HG03354 (cell line): Measurements from ENCODE around the gene AGXT.

Experiments
- ATAC-seq: cut with Tn5 transposase; IDR thresholded peaks from one replicate; pipeline ENCODE4 v1.9.1; 2021; ENCODE audit warnings: mild to moderate bottlenecking; ENCODE audit not compliant: unreplicated experiment, poor library complexity, severe bottlenecking

AGXT gene

DNA sequence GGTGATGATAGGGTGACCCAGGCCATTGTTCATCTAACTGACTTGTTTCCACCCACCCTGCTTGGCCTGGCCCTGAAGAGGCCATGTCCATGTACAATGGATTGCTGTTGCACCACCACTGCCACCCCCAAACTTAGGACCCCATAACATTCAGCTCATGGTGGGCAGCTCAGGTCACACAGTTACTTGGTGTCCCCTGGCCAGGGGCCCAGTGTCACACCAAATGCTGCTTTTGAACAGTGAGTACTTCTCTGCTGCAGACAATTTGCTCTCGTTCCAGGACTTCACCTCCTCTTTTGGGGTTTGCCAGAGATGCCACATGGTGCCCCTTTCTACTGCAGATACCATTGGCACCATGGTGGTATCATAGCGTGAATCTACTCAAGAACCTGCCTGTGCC is 15.6 kb downstream of the AGXT start:
- no peak for ATAC-seq

- ATAC-seq: no peak
These were observed 16.1 kb downstream of the AGXT start for GRCh38 chr2:240884745-240885144.

GRCh38 chr2:240885566-240885965 is 16.9 kb downstream of the AGXT start:
- ATAC-seq: no peak

DNA sequence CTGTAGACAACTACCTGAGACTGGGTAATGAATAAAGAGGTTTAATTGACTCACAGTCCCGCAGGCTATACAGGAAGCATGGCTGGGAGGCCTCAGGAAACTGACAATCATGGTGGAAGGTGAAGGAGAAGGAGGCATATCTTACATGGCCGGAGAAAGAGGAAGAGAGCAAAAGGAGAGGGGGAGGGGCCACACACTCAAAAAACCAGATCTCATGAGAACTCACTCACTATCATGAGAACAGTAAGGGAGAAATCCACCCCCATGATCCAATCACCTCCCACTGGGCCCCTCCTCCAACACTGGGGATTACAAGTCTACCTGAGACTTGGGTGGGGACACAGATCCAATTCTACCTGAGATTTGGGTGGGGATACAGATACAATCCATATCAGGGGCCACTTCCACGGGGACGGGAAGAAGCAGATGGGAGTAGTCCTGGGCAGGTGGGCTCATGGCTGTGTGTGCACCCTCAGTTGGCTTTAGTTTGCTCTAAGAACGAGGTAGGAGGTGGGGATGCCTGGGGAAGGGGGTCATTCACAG is 17.5 kb downstream of the AGXT start:
- ATAC-seq: no peak

GRCh38 chr2:240886678-240887609 is 18.3 kb downstream of the AGXT start:
- no peak for ATAC-seq

GRCh38 chr2:240887631-240888030 is 19.0 kb downstream of the AGXT start:
- no peak for ATAC-seq

DNA sequence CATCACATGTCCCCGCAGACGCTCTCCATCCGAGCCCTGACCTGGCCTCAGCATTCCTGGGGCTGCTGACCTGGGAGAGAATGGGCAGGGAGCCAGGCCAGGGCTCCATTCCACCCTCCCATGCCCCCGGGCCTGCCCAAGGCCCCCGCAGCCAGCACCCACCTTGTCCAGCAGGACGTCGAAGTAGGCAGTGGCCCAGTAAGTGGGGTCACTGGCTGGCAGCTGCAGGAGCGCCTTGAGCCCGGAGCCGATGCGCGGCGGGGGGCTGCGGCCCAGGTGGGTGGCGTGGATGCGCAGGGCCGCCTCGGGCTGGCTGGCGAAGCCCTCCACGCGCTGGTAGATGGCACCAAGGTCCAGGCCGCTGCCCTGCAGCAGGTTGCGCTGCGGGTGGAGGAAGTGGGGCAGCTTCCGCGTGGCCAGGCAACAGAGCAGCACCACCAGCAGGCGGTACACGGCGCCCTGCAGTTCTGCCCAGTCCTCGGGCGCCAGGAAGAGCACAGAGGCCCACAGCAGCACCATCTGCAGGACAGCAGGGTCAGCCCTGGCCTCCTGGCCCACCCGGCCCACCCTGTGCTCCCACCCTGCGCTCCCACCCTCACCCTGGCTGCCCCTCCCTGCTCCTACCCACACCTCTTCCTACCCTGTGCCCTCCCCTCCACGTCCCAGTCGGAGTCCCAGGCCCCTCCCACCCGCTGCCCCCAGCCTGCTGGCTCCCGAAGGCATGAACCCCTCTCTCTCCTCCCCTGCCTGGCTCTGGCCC is 19.7 kb downstream of the AGXT start:
- ATAC-seq: no peak

GRCh38 chr2:240888890-240889573 is 20.4 kb downstream of the AGXT start:
- no peak for ATAC-seq

GRCh38 chr2:240889601-240890560 is 21.3 kb downstream of the AGXT start:
- no peak for ATAC-seq

DNA sequence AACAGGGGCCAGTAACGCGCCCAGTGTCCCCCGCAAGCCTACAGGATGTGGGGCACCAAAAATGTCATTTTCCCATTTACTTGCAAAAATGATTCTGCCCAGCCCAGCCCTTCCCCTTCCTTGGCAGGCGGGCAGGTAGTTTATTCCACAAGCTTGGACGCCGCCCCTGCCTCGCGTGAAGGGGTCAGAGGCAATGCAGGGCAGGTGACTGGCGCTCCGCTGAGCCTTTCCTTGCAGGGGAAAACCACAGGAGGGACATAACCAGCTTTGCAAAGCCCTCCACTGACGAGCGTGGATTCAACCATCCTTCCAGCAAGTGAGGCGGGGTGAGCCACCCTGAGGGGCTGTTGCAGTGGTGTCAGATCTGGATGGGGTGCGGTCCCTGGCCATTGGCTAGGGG is 22.1 kb downstream of the AGXT start:
- ATAC-seq: no peak

- no peak for ATAC-seq
These were observed 23.1 kb downstream of the AGXT start for GRCh38 chr2:240891492-240892340.

GRCh38 chr2:240892356-240892755 is 23.7 kb downstream of the AGXT start:
- ATAC-seq: no peak

DNA sequence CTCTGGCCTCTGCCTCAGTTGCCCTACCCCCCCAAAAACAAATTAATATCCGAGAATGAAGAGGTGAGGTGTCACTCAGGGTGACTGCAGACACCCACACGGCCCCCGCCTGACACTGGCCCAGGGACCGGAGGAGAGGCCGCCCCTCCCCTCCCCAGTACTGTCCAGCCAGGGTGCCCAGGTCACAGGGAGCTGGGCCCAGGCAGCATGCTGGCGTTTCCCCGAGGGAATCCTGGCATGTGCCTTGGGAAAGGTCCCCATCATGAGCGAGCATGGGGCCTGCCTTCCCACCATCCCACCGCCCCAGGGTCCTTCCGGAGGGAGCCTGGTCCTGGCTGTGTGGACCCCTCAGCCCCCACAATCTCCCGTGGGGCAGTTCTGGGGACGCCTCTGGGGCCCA is 24.3 kb downstream of the AGXT start:
- ATAC-seq: no peak

DNA sequence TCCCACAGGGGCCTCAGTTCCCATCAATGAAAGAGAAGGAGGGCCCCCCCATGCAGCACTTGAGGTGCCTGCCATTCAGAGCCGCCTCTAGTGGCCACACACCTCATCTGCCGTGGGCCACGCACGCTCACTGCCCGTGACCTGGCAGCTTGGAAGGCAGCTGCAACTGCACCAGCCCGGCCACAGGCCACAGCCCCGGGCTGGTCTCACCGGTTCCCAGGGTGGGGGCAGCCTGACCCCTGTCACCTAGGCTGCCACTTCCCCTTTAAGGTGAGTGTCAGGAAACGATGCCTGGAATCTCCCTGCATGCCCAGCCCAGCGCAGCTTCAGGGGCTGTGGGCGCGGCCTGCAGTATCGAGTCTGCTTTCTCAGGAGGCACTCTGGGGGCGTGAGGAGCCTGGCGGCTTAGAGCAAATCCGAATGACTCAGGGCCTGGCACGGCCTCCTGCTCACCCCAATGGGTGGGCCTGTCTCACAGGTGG is 24.8 kb downstream of the AGXT start:
- ATAC-seq: no peak

DNA sequence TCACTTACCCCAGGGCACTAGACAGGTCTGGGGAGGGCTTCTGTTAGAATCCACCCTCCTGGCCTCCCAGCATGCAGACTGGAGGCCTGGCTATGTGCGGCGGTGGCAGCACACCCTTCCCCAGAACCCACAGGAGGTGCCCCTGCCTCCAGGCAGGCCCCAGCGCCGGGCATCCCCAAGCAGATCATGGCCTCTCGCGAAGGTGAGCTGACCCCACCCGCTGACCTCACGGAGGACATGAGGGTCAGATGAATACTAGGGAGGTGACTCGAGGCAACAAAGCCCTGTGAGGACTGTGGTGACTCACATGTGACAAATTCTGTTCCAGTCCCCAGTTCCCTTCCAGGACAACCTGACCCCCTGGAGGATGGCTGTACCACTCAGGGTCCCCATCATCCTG is 25.4 kb downstream of the AGXT start:
- no peak for ATAC-seq

DNA sequence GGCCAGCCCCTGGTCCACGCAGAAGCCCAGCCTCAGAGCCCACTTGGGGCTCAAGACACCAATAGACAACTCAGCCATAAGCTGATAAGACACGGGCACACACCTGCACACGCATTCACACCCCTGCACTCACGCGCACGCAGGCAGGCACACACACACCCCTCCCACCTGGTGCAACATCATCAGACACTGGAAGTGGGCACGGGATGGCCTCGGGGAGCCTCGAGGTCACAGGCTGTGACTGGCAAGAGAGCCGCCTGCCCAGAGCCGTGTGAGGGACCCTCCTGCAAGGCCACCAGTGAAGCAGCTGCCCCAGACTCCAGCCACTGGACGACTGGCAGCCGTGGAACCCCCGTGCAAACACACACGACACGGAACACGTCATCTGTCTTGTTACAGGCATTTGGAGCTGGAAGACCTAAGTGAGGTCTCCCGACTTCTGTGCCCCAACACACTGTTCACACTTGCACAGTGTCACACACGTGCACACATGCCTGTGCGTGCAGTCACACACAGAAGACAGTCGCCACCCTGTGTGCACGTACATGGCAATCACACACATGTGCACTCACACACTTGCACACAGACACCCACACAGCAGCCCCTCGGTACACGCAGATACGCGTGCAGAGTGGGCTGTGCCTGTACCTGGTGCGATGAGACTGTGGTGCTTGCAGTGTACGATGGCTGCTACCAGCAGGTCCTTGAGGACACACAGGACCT is 26.4 kb downstream of the AGXT start:
- ATAC-seq: no peak

- no peak for ATAC-seq
These were observed 27.2 kb downstream of the AGXT start, which contains the start of gene MAB21L4 for GRCh38 chr2:240895656-240896388. TSS of gene MAB21L4 (minus strand) at chr2:240896156. CDS start at chr2:240895997, 159 bp downstream.
